Osteocyte (in vitro differentiated cells): ENCODE measurements around the gene RFC5. TPM values are rescaled to one million over a fixed set of nuclear protein-coding genes. Genes with fewer than 3 reads are reported as not detected.

Source experiments
- DNase-seq: peaks from one replicate; pipeline ENCODE4 v3.0.0; 2021; ENCODE audit warnings: mixed read lengths; ENCODE audit not compliant: unreplicated experiment; ENCODE audit errors: extremely low spot score
- H3K27ac Mint-ChIP-seq: one replicate; pipeline ENCODE4 v1.8.0; 2021; ENCODE audit warnings: mild to moderate bottlenecking, mixed read lengths; ENCODE audit not compliant: unreplicated experiment
- H3K27me3 Mint-ChIP-seq: one replicate; pipeline ENCODE4 v1.8.0; 2021; ENCODE audit warnings: mixed read lengths; ENCODE audit not compliant: unreplicated experiment
- H3K36me3 Mint-ChIP-seq: one replicate; pipeline ENCODE4 v1.8.0; 2021; ENCODE audit warnings: mixed read lengths; ENCODE audit not compliant: unreplicated experiment
- H3K4me1 Mint-ChIP-seq: one replicate; pipeline ENCODE4 v1.8.0; 2021; ENCODE audit warnings: mixed read lengths; ENCODE audit not compliant: unreplicated experiment
- H3K4me3 Mint-ChIP-seq: one replicate; pipeline ENCODE4 v1.8.0; 2021; ENCODE audit warnings: mild to moderate bottlenecking, moderate library complexity, mixed read lengths; ENCODE audit not compliant: unreplicated experiment
- H3K9me3 Mint-ChIP-seq: one replicate; pipeline ENCODE4 v1.8.0; 2021; ENCODE audit warnings: mixed read lengths; ENCODE audit not compliant: unreplicated experiment
- total RNA-seq: library from RNA; stranded (reverse); gene quantifications from 2 replicates; pipeline ENCODE4 v1.2.1, GENCODE V29; 2021
- TF ChIP-seq, protein P1 (sequence below): fragments of 200-600 bp; sonication (generic); IDR thresholded peaks from 2 replicates; pipeline ENCODE4 v1.5.0; 2021; ENCODE audit warnings: antibody characterized with exemption, mild to moderate bottlenecking, moderate library complexity

The RFC5 gene
- total RNA-seq, 1 donor from 2014 or later, result 13.2 TPM

DNA sequence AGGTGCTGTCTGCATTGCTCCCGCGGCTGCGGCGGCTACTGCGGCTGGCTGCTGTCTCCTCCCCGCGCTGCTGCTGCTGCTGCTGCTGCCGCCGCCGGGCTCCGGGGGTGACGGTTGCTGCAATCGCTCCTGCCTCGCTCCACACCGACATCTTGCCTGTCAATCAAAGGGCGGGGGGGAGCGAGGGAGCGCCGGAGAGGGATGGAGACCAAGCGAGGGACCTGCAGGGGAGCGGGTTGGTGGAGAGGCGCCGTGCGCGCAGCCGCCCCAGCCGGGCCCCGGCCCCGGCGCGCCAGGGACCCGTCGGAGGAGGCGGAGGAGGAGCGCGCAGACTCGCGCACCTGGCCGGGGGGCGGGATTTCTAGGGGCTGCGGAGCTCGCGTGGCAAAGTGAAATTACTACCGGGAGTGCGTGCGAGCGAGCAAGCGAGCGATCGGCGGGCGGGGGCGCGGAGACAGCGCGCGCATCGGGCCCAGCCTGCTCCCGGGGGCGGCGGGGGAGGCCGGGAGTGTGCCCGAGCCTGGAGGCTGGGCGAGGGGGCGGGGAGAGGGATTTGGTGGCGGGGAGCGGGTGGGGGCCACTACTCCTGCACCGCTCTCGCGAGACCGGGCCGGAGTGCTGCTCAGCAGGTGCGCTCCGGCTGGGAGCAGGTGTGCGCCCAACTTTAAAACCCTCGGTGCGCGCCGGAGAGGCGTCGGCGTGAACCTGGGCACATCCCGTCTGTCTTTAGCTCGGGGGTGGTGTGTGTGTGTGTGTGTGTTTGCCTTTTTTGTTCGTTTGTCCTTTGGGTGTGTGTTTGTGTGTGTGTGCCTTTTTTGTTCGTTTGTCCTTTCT lies 47.5 kb upstream of the RFC5 start, which contains the start of gene KSR2:
TSS of gene KSR2 (minus strand) at position 165 of the 834 bp plus-strand sequence. CDS start 735 bp downstream, outside the sequence.
- Mint-ChIP-seq H3K27me3 (peaks cover 45% of the 10 kb centered on the region), H3K4me3 (peak within 1 kb of the TSS; percentile 75), H3K9me3 (peaks cover 4% of the 10 kb centered on the region), H3K27ac (no peak within 1 kb of the TSS), H3K4me1 (peaks cover 10% of the 10 kb centered on the region), H3K36me3 (no peaks in the 10 kb centered on the region)
- TF ChIP-seq, protein P1, sequence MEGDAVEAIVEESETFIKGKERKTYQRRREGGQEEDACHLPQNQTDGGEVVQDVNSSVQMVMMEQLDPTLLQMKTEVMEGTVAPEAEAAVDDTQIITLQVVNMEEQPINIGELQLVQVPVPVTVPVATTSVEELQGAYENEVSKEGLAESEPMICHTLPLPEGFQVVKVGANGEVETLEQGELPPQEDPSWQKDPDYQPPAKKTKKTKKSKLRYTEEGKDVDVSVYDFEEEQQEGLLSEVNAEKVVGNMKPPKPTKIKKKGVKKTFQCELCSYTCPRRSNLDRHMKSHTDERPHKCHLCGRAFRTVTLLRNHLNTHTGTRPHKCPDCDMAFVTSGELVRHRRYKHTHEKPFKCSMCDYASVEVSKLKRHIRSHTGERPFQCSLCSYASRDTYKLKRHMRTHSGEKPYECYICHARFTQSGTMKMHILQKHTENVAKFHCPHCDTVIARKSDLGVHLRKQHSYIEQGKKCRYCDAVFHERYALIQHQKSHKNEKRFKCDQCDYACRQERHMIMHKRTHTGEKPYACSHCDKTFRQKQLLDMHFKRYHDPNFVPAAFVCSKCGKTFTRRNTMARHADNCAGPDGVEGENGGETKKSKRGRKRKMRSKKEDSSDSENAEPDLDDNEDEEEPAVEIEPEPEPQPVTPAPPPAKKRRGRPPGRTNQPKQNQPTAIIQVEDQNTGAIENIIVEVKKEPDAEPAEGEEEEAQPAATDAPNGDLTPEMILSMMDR, result no peak
- DNase-seq, result no peak

DNA sequence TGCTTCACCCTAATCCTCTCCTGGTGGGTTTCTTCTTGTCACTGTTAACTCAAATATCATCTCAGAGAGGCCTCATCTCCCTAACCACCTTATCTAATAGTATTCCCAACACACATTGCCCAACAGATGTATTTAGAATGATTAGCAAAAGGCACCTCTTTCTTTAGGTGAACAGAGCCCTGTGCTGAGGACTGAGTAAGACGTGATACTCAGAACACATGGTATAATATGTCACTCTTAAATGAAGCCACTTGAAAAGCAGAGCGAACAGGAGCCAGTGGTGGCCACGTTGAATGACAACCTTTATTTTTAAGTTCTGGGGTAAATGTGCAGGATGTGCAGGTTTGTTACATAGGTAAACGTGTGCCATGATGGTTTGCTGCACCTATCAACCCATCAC lies 46.2 kb upstream of the RFC5 start:
- H3K27me3 Mint-ChIP-seq, result peaks cover 46% of the 10 kb centered on the region
- H3K9me3 Mint-ChIP-seq, result peaks cover 4% of the 10 kb centered on the region
- TF ChIP-seq, protein P1, result no peak
- no peak overlapping the region for H3K27ac Mint-ChIP-seq
- no peaks in the 10 kb centered on the region for H3K36me3 Mint-ChIP-seq
- DNase-seq, result no peak
- H3K4me3 Mint-ChIP-seq, result no peak overlapping the region
- peaks cover 10% of the 10 kb centered on the region for H3K4me1 Mint-ChIP-seq

DNA sequence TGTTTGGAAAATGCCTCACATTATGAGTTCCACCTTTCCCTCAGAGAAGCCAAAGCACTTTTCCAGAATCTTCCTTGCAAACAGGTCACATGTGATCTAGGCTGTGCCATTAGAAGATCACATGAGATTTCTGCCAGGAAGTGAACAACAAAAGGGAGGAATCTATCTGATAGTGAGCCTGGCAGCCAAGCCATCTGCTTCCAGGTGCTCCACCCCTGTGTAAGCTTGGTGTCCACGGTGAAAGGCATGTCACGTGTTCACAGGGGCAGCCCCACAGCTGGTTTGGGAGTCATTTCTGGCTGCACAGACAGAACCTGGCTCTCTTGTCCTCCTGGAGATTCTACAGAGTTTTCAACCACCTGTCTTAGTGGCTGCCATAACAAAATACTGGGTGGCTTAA lies 44.2 kb upstream of the RFC5 start:
- TF ChIP-seq, protein P1, result no peak
- H3K27me3 Mint-ChIP-seq, result peaks cover 29% of the 10 kb centered on the region
- no peaks in the 10 kb centered on the region for H3K36me3 Mint-ChIP-seq
- peaks cover 4% of the 10 kb centered on the region for H3K9me3 Mint-ChIP-seq
- no peak for DNase-seq
- H3K27ac Mint-ChIP-seq, result no peak overlapping the region
- no peak overlapping the region for H3K4me3 Mint-ChIP-seq
- H3K4me1 Mint-ChIP-seq, result peaks cover 10% of the 10 kb centered on the region

DNA sequence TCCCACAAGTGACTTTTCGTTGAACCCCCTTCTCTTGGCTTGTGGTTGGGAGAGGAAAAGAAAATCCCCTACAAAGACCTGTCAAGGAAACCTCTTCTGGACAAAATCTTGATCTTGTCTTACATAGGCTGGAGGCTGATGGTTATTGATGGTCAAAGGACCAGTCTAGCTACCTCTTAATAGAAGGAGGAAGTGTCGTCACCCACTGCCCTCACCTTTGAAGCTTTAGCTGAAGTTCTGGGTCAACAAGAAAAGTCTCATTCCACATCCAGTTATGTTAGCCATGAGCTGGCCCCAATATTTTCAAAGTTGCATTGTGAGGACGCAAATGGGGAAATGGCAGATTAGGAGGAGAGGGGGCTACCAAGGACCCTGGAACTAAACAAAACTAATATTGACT lies 41.5 kb upstream of the RFC5 start:
- Mint-ChIP-seq H3K27me3 (peaks cover 9% of the 10 kb centered on the region), H3K27ac (no peak overlapping the region)
- TF ChIP-seq, protein P1, result no peak

DNA sequence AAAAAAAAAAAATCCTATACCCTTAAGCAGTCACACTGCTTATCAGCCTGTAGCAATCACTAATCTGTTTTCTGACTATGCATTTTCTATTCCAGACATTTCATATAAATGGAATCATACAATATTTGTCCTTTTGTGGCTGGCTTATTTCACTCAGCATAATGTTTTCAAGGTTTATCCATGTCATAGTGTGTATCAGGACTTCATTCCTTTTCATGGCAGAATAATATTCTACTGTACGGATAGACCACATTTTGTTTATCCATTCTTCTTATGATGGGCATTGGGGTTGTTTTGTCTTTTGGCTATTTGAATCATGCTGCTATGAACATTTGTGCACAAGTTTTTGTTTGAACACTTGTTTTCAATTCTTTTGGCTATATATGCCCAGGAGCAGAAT lies 39.1 kb upstream of the RFC5 start:
- no peak for DNase-seq
- Mint-ChIP-seq H3K9me3 (no peaks in the 10 kb centered on the region), H3K27ac (no peak overlapping the region), H3K4me3 (no peak overlapping the region), H3K27me3 (peaks cover 4% of the 10 kb centered on the region), H3K36me3 (no peaks in the 10 kb centered on the region), H3K4me1 (no peaks in the 10 kb centered on the region)
- TF ChIP-seq, protein P1, result no peak

More for the DNA sequence above, 41.5 kb upstream of the RFC5 start:
- no peaks in the 10 kb centered on the region for H3K36me3 Mint-ChIP-seq
- no peak overlapping the region for H3K4me3 Mint-ChIP-seq
- peaks cover 4% of the 10 kb centered on the region for H3K9me3 Mint-ChIP-seq
- DNase-seq, result no peak
- H3K4me1 Mint-ChIP-seq, result no peaks in the 10 kb centered on the region
